Measurements from ENCODE around the gene USP33.
"Not testable (repeated sequence)": the region's sequence is repeated elsewhere in the genome, so short reads cannot be mapped to it uniquely, and the experiment has no call there.

The USP33 gene

DNA sequence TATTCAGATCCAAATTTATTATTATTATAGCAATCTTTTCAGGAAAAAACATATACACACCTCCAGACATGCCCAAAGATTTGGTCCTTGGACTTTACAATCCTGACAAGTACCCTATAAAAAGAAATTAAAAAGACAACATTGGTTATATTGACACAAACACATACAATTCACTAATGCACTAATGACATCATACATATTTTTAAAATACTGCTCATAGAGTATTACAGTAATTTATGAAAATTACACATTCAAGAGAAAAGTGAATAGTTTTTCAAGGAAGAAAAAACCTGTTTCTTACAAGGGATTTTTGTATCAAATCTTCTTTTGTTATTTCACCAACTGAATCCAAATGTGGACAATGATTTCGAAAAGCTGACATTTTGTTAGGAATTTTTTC lies 18.3 kb downstream of the USP33 start:
- FAIRE-seq (no peak), DNase-seq (ENCODE audit: low spot score) (no peak)

GRCh38 chr1:77739235-77739634 lies 20.4 kb downstream of the USP33 start:
- FAIRE-seq (no peak), DNase-seq (ENCODE audit: low spot score) (no peak)

DNA sequence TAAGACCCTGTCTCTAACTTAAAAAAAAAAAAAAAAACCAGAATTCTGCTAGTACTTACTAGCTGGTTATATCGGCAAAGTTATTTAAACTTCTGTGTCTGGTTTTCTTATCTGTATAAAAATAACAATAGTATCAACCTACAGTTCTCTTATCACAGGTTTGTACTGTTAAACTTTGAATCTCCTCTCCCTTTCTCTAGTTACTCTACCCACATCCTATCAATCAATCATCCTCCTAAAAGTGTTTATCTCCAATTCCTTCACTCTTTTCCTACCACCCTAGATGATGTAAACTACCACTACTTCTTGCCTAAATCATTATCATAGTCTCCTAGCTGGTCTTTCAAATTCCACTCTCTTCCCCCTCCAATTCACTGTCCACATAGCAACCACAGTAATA lies 27.6 kb downstream of the USP33 start:
- FAIRE-seq (no peak), DNase-seq (ENCODE audit: low spot score) (no peak)

DNA sequence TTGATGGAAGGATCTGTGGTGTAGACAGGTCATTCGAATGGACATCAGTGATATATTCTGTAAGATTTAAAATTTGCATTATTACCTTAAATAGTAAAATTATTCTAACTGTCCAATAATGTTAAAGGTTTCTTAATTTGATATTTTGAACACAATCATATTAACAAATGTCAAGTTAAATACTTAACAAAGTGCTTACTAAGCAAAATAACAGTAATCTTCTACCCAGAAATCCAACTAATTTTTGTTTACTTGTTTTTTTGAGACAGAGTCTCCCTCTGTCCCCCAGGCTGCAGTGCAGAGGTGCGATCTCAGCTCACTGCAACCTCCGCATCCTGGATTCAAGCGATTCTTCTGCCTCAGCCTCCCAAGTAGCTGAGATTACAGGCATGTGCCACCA lies 33.9 kb downstream of the USP33 start:
- DNase-seq (ENCODE audit: low spot score) (no peak), FAIRE-seq (no peak)

GRCh38 chr1:77718181-77718580 lies 41.5 kb downstream of the USP33 start:
- no peak for FAIRE-seq
- DNase-seq (ENCODE audit: low spot score): no peak

- no peak for DNase-seq (ENCODE audit: low spot score)
- no peak for FAIRE-seq
Observed at GRCh38 chr1:77716065-77716464, 43.6 kb downstream of the USP33 start.

GRCh38 chr1:77709727-77710126 lies 49.9 kb downstream of the USP33 start:
- no peak for FAIRE-seq
- DNase-seq (ENCODE audit: low spot score): no peak

- no peak for FAIRE-seq
Observed at GRCh38 chr1:77706321-77706720, 53.3 kb downstream of the USP33 start.

DNA sequence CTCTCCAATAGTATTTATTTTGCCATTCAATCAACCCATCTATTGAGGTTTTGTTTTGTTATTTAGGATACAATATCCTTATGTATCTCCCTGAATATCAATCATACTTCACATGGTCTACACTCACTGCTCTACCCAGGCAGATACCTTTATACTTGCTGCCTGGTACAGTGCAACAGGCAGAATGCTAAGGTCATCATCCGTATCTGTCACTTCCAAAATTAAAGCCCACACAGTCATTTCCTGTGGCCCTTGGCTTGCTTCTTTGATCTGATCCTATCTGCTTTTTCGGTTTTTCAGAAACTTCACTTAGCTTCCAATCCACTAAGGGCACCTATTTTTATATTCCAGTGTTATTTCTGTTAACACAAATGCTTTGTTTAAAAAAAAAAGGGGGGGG lies 54.9 kb downstream of the USP33 start:
- DNase-seq (ENCODE audit: low spot score) (no peak), FAIRE-seq (no peak)

More at GRCh38 chr1:77706321-77706720, 53.3 kb downstream of the USP33 start:
- DNase-seq (ENCODE audit: low spot score): no peak

DNA sequence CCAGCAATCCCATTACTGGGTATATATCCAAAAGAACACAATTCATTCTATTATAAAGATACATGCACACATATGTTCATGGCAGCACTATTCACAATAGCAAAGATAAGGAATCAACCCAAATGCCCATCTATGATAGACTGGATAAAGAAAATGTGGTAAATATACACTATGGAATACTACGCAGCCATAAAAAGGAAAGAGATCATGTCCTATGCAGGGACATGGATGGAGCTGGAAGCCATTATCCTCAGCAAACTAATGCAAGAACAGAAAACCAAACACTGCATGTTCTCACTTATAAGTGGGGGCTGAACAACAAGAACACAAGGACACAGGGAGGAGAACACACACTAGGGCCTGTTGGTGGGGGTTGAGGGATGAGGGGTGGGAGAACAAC lies 60.0 kb downstream of the USP33 start:
- not testable (repeated sequence) for FAIRE-seq; DNase-seq (ENCODE audit: low spot score)

- DNase-seq (ENCODE audit: low spot score): no peak
- no peak for FAIRE-seq
Observed at GRCh38 chr1:77697441-77697840, 62.2 kb downstream of the USP33 start.

DNA sequence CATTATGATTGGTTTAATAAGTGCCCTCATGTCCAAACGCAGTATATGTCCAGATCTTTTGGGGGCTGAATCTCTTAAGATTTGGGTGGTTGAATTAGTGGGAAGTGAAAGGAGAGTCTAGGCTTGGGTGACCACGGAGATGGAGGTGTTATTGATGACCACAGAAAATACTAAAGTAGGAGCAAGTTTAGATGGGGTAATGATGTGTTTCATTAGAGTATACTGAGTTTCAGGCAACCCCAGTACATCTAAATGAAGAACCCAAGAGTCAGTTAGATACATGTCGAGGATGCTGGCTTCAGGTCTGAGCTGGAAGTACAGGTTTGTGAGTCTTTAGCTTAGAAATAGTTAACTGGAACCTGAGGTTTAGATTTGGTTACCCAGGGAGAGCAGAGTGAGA lies 70.7 kb downstream of the USP33 start:
- no peak for FAIRE-seq

GRCh38 chr1:77687519-77687906 lies 72.1 kb downstream of the USP33 start:
- DNase-seq (ENCODE audit: low spot score) (no peak), FAIRE-seq (no peak)

More for the DNA sequence above, 70.7 kb downstream of the USP33 start:
- no peak for DNase-seq (ENCODE audit: low spot score)

DNA sequence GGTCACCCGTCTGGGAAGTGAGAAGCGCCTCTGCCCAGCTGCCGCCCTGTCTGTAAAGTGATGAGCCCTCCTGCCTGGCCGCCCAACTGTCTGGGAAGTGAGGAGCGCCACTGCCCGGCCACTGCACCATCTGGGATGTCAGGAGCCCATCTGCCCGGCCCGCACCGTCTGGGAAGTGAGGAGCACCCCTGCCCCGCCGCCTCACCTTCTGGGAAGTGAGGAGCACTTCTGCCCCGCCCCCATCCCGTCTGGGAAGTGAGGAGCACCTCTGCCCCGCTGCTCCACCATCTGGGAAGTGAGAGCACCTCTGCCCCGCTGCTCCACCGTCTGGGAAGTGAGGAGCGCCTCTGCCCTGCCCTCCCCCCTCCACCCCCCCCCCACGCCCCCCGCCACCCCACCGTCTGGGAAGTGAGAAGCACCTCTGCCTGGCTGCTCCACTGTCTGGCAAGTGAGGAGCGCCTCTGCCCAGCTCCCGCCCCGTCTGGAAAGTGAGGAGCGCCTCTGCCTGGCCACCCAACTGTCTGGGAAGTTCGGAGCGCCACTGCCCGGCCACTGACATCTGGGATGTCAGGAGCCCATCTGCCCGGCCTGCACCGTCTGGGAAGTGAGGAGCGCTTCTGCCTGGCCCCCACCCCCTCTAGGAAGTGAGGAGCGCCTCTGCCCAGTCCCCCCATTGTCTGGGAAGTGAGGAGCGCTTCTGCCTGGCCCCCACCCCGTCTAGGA lies 72.7 kb downstream of the USP33 start:
- DNase-seq (ENCODE audit: low spot score) (no peak), FAIRE-seq (no peak)

DNA sequence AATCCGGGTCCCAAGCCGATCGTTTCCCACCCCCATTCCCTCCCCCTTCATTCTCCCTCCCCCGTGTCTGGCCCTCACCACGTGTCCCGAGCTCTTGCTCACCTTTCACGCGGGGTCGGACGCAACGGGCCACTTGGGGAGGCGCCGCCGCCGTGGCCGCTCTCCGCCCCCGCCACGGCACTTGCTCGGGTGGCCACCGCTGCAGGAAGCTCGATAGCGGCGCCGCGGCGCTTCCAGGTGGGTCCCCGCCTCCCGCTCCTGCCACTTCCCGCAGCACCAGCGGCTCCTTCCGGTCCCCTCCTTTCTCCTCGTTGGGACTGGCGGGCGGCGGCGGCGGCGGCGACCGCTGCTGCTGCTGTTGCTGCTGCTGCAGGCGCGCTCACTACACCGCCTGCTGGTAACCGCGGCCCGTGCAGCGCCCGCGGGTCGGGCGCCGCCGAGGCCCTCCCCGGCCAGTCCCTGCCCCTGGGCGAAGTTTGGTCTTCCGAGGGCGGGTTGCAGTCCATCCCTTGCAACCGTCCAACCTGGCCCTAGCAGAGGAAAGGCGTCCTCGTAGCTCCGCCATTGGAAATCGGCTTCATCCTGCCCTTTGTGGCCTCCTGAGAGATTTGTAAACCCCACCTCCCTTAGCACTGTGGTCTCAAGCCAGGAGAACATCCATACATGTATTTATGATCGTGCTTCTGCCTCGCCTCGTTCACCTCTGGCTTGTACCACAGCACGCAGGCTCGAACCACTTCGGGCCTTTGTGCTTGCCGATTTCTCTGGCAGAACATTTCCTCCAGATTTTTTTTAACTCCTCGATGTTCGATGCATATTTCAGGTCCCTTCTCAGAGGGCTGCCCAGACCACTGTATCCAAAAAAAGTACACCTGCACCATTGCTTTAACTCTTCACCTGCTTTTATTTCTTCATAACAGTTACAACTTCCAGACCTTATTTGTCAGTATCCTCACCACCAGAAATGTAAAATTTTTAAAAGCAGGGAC lies 76.2 kb downstream of the USP33 start:
- DNase-seq (ENCODE audit: low spot score): peak; percentile 93
- peak; percentile 48 for FAIRE-seq

DNA sequence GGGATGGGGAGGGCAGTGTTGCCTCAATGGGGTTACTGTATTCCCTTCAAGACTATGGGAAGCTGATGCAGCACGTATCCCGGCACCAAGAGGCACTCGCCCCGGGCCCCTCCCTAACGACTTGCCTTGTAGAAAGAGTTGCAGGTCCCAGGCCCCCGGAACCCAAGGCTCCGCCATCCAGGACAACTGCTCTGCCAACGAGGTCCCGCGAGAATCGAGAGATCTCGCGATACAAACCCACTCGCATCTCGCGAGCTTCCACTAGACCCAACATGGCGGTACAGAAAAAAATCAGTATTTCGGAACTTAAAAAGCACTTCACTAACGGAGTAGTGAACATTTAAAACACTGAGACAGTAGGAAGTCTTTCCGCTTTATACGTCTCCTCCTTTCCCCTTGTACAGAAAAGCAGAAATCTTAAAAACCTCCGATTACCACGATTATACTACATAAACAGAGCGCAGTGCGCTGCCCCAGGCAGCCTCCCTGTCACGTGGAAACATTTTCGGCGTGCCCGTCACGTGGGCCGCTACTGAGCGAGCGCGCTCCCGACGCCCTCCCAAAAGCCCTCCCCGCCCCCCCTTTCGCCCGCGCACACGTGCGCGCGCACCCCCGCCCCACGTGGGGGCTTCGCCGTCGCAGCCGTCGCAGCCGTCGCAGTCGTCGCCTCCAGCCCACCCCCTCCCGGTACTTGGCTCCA lies 77.0 kb downstream of the USP33 start, which contains the start of gene ZZZ3:
TSS of gene ZZZ3 (minus strand) at position 199 of the 700 bp plus-strand sequence. CDS start 49,304 bp downstream, outside the sequence.
- FAIRE-seq (no peak), DNase-seq (ENCODE audit: low spot score) (peak; percentile 91)

- FAIRE-seq (no peak), DNase-seq (ENCODE audit: low spot score) (no peak)
Observed at GRCh38 chr1:77680173-77680572, 79.5 kb downstream of the USP33 start.

- FAIRE-seq (no peak), DNase-seq (ENCODE audit: low spot score) (no peak)
Observed at GRCh38 chr1:77678660-77679610, 80.7 kb downstream of the USP33 start.

DNA sequence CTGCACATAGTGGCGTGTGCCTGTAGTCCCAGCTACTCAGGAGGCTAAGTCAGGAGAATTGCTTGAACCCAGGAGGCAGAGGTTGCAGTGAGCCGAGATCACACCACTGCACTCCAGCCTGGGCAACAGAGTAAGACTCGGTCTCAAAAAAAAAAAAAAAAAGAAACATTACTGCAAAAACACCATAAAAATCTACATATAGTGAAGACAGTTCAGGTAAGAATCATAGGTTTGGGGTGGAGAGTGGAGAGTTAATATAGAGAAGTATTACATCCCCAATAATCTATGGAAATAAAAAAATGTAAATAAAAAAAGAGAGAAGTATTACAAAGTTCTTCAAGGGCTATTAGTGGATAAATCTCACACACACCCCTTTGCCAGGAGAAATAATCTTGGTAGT lies 84.8 kb downstream of the USP33 start:
- not testable (repeated sequence) for DNase-seq (ENCODE audit: low spot score); FAIRE-seq

DNA sequence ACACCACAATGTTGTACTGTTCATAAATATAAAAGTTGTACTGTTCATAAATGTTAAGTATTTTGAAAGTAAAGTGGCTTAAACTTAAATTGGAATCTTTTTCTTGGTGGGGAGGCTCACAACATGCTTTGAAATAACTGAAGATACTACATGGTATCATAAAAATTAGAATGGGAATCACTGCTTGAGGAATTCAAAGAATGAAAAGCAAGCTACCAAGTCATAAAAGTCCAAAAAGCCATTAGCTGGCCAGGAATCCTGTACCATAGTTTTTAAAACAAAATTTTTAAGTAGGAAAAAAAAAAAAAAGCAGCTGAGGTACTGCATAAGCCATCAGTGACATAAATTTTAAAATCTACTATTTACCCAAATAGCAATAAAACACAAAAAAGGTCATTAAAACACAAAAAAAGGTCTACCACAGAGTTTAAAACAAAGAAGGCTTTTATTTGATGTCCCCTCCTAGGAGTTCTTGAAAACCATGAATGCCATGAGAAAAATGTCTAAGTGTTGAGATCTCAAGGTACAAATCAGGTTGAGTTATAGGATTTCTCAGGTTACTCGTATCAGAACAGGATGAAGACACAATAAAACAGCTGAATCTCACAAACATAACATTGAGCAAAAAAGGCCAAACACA lies 85.8 kb downstream of the USP33 start:
- no peak for FAIRE-seq
- DNase-seq (ENCODE audit: low spot score): no peak
